Trophoblast cell (in vitro differentiated cells and primary cell): ENCODE results near the gene TRERF1.

Experiments used
- DNase-seq, 2 donors: peaks; one replicate each; pipeline ENCODE4 v3.0.0-alpha.2; 2016
- H2AFZ ChIP-seq: 2 replicates; pipeline ENCODE4 v1.6.1; 2013; ENCODE audit warnings: low read length, moderate library complexity, mild to moderate bottlenecking; ENCODE audit not compliant: insufficient read depth, poor library complexity
- H2AK5ac ChIP-seq: 2 replicates; pipeline ENCODE4 v1.6.1; 2013; ENCODE audit warnings: mild to moderate bottlenecking, low read length
- H2BK120ac ChIP-seq: 2 replicates; pipeline ENCODE4 v1.6.1; 2013; ENCODE audit warnings: low read length, mild to moderate bottlenecking, moderate library complexity; ENCODE audit not compliant: insufficient read depth, poor library complexity
- H2BK12ac ChIP-seq: 2 replicates; pipeline ENCODE4 v1.6.1; 2013; ENCODE audit warnings: mild to moderate bottlenecking, low read length, moderate library complexity
- H2BK5ac ChIP-seq: 2 replicates; pipeline ENCODE4 v1.6.1; 2013; ENCODE audit warnings: low read length, low read depth, moderate library complexity, mild to moderate bottlenecking; ENCODE audit not compliant: poor library complexity
- H3K14ac ChIP-seq: 2 replicates; pipeline ENCODE4 v1.6.1; 2013; ENCODE audit warnings: mild to moderate bottlenecking, low read length
- H3K18ac ChIP-seq: 2 replicates; pipeline ENCODE4 v1.6.1; 2013; ENCODE audit warnings: mild to moderate bottlenecking, low read length
- H3K23ac ChIP-seq: 2 replicates; pipeline ENCODE4 v1.6.1; 2013; ENCODE audit warnings: low read length
- H3K27ac ChIP-seq: 2 replicates; pipeline ENCODE4 v1.5.1; 2013; ENCODE audit warnings: low read depth, mild to moderate bottlenecking, inconsistent platforms, low read length, moderate library complexity
- H3K27me3 ChIP-seq: 2 replicates; pipeline ENCODE4 v1.6.1; 2013; ENCODE audit warnings: inconsistent platforms, mild to moderate bottlenecking, low read length, moderate library complexity; ENCODE audit not compliant: insufficient read depth
- H3K36me3 ChIP-seq, 2 experiments: 1 replicate in 1 of 2; 2 replicates in 1 of 2; pipeline ENCODE4 v1.6.1; 2013; ENCODE audit warnings: low read length in 2 of 2, mild to moderate bottlenecking in 2 of 2, moderate library complexity in 1 of 2; ENCODE audit not compliant: insufficient read depth in 2 of 2, control insufficient read depth in 1 of 2
- H3K4ac ChIP-seq: 2 replicates; pipeline ENCODE4 v1.6.1; 2013; ENCODE audit warnings: low read depth, mild to moderate bottlenecking, low read length, moderate library complexity
- H3K4me1 ChIP-seq, 2 experiments: 1 replicate in 1 of 2; 2 replicates in 1 of 2; pipeline ENCODE4 v1.6.1; 2013; ENCODE audit warnings: low read length in 2 of 2, mild to moderate bottlenecking in 2 of 2, moderate library complexity in 1 of 2; ENCODE audit not compliant: insufficient read depth in 2 of 2, control insufficient read depth in 1 of 2
- H3K4me2 ChIP-seq: 2 replicates; pipeline ENCODE4 v1.6.1; 2013; ENCODE audit warnings: inconsistent platforms, mild to moderate bottlenecking, low read length, moderate library complexity
- H3K4me3 ChIP-seq: 2 replicates; pipeline ENCODE4 v1.5.1; 2013; ENCODE audit warnings: mild to moderate bottlenecking, low read depth, low read length, inconsistent platforms
- H3K79me1 ChIP-seq: one replicate; pipeline ENCODE4 v1.6.1; 2013; ENCODE audit warnings: low read length
- H3K79me2 ChIP-seq: 2 replicates; pipeline ENCODE4 v1.6.1; 2013; ENCODE audit warnings: low read length, mild to moderate bottlenecking; ENCODE audit not compliant: control insufficient read depth, insufficient read depth, poor library complexity
- H3K9ac ChIP-seq: 2 replicates; pipeline ENCODE4 v1.6.1; 2013; ENCODE audit warnings: mild to moderate bottlenecking, low read length
- H3K9me3 ChIP-seq: 2 replicates; pipeline ENCODE4 v1.6.1; 2013; ENCODE audit warnings: low read depth, mild to moderate bottlenecking, control low read depth, inconsistent platforms, low read length; ENCODE audit not compliant: insufficient read depth
- H4K12ac ChIP-seq: 2 replicates; pipeline ENCODE4 v1.6.1; 2013; ENCODE audit warnings: low read depth, mild to moderate bottlenecking, low read length, moderate library complexity
- H4K8ac ChIP-seq: 2 replicates; pipeline ENCODE4 v1.6.1; 2013; ENCODE audit warnings: low read depth, mild to moderate bottlenecking, low read length, moderate library complexity
- H4K91ac ChIP-seq: one replicate; pipeline ENCODE4 v1.6.1; 2013; ENCODE audit warnings: low read depth, mild to moderate bottlenecking, low read length, moderate library complexity
- WGBS: extraction: QIAGEN DNeasy Blood & Tissue Kit; methylation state at CpG from one replicate; pipeline ENCODE4 v1.1.7; 2013; ENCODE audit warnings: missing lambda C conversion rate; ENCODE audit not compliant: insufficient read length, insufficient coverage; ENCODE audit errors: extremely low coverage; 5-methylcytosine and 5-hydroxymethylcytosine counted together

TRERF1 gene

DNA sequence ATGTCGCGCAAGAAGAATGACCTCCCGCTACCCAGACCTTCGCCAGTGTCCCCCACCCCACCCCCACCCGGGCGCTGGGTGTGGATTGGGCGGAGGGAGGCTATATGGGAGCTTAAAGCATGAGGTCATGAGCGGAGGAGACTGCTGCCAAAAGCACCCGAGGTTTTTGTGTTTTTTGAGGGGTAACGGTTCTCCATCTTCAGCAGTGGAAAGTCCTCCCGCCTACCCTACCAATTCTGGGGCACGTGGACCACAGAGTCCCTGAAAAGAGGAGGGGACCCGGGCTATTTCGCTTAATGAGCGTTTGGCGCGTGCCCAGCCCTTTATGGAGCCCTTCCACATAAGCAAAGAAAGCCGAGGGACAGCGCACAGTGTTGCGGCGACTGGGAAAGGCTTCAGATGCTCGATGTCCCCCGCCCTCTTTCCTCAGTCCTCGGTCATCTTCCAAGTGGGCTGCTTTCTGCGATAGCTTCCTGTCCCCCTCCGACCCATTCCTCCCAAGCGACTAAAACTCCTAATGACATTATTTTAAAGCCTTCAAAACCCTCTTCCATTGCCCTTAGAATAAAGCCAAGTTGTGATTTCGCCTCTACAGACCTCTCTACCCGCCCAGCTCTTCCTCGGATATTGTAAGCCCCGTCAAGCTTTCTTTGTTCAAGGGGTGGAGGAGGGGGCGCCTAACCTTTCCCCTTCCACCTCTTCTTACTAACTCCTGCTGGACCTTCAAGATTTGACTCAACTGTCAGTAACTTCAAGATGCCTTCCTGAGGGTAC is 2.1 kb upstream of the TRERF1 start:
- no peak overlapping the region for H3K23ac ChIP-seq
- H4K91ac ChIP-seq: peak overlapping the region; percentile 82
- no peaks in the 10 kb centered on the region for H3K36me3 ChIP-seq
- DNase-seq: peak in 1 of 2 donors; percentile 18
- H3K4ac ChIP-seq: no peak overlapping the region
- peaks cover 17% of the 10 kb centered on the region for H3K79me1 ChIP-seq
- peak overlapping the region; percentile 50 for H2BK120ac ChIP-seq
- peaks cover 5% of the 10 kb centered on the region for H3K79me2 ChIP-seq
- peak overlapping the region; percentile 69 for H3K14ac ChIP-seq
- H3K9ac ChIP-seq: peak overlapping the region; percentile 45
- peak overlapping the region; percentile 30 for H2BK5ac ChIP-seq
- H2AFZ ChIP-seq: peak overlapping the region; percentile 89
- H3K18ac ChIP-seq: peak overlapping the region; percentile 79
- peak overlapping the region; percentile 91 for H3K4me2 ChIP-seq
- peaks cover 9 to 21% of the 10 kb centered on the region in 2 experiments for H3K4me1 ChIP-seq
- no peak overlapping the region for H2AK5ac ChIP-seq
- WGBS: no CpG with 5 or more reads among the region's 32 CpGs
- peak overlapping the region; percentile 89 for H3K27ac ChIP-seq
- H3K9me3 ChIP-seq: peaks cover 4% of the 10 kb centered on the region
- H3K27me3 ChIP-seq: no peaks in the 10 kb centered on the region
- peak overlapping the region; percentile 76 for H4K8ac ChIP-seq
- peak overlapping the region; percentile 88 for H3K4me3 ChIP-seq
- H2BK12ac ChIP-seq: peak overlapping the region; percentile 58
- H4K12ac ChIP-seq: peak overlapping the region; percentile 76

DNA sequence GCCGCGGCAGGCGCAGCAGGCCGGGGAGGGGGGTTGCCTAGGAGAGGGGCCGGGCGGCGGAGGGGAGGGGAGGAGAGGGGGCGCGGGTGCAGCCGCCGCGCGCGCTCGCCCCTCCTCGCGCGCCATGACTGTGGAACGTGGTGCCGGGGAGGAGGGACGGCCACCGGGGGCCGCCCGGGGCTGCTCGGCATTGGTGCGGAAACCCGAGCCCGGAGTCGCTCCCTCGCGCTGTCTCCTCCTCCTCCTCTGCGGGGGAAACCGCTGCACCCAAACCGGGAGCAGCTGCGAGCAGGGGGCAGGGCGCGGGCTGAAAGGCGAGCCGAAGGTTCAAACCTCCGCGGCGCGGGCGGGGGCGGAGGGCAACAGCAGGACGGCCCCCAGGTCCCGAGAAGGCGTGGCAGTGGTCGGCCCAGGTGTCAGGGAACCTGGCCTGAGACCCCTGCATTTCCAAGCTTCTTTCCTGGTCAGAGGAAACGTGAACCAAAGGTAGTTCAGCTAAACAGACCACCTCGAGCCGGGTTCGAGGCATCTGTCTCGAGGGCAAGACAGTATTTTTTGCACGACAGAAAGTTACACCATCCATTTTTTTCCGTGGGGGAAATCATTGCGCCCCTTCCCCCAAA is 1.4 kb upstream of the TRERF1 start:
- Histone ChIP-seq H3K4me3 (peak overlapping the region; percentile 88), H2AFZ (peak overlapping the region; percentile 94), H4K91ac (peak overlapping the region; percentile 95), H3K4ac (no peak overlapping the region), H3K14ac (no peak overlapping the region), H3K9ac (peak overlapping the region; percentile 75), H2AK5ac (no peak overlapping the region), H4K8ac (peak overlapping the region; percentile 96), H2BK12ac (no peak overlapping the region), H3K79me2 (peaks cover 5% of the 10 kb centered on the region), H4K12ac (no peak overlapping the region), H2BK120ac (peak overlapping the region; percentile 96), H3K36me3 (no peaks in the 10 kb centered on the region), H3K18ac (peak overlapping the region; percentile 96), H3K27me3 (no peaks in the 10 kb centered on the region), H3K4me2 (peak overlapping the region; percentile 91), H3K79me1 (peaks cover 17% of the 10 kb centered on the region), H3K27ac (peak overlapping the region; percentile 89), H3K9me3 (peaks cover 4% of the 10 kb centered on the region), H3K4me1 (peaks cover 9 to 21% of the 10 kb centered on the region in 2 experiments), H3K23ac (no peak overlapping the region), H2BK5ac (peak overlapping the region; percentile 94)
- no CpG with 5 or more reads among the region's 57 CpGs for WGBS
- peak; percentile 43 to 67 for DNase-seq

DNA sequence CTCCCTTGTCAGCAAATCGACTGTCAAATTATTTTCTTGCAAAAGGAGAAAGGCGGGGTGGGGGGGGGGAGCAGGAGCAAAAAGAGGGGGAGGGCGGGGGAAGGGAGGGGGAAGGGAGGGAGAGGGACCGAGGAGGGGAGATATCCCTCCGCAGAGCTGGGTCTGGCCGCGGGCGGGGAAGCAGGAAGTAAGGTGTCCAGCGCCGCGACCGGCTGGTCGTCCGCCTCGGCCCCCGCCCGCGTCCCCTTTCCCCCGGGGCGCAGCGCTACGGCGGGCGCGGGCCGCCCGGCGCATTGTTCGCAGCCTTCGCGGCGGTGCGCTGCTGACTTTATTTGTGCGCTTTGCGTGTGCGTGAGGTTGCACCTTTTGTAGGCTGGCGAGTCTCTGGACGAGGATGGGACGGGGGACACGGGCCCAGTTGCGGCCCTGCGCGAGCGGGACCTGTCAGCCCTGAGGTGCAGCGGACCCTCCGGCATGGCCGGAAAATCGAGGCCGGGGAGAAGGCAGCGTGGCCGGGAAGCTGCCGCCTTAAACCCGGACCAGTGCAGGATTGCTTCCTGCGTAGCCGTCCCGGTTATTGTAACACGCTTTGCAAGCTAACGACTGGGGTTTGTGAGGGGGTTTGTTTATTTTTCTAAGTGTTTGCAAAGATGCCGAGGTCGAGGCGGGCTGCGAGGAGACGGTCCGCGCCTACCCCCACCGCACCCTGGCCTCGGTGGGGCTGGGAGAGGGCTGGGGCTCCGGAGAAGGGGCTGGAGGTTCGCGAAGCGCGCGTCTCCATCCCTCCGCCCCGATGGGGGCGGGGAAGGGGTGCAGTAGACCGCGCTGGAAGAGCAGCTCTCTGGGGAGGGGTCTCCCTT is 675 bp upstream of the TRERF1 start:
- H4K12ac ChIP-seq: peak overlapping the region; percentile 98
- H3K79me1 ChIP-seq: peaks cover 17% of the 10 kb centered on the region
- H2BK120ac ChIP-seq: peak overlapping the region; percentile 96
- H3K4me1 ChIP-seq: peaks cover 9 to 21% of the 10 kb centered on the region in 2 experiments
- peak overlapping the region; percentile 96 for H3K18ac ChIP-seq
- H2BK12ac ChIP-seq: peak overlapping the region; percentile 67
- peaks cover 4% of the 10 kb centered on the region for H3K9me3 ChIP-seq
- H2AK5ac ChIP-seq: peak overlapping the region; percentile 85
- peak overlapping the region; percentile 99 for H3K4me2 ChIP-seq
- no peaks in the 10 kb centered on the region for H3K27me3 ChIP-seq
- H4K91ac ChIP-seq: peak overlapping the region; percentile 95
- peak overlapping the region; percentile 75 for H3K9ac ChIP-seq
- H2AFZ ChIP-seq: peak overlapping the region; percentile 94
- WGBS: no CpG with 5 or more reads among the region's 78 CpGs
- no peaks in the 10 kb centered on the region for H3K36me3 ChIP-seq
- H4K8ac ChIP-seq: peak overlapping the region; percentile 96
- peak overlapping the region; percentile 7 for H3K23ac ChIP-seq
- peak overlapping the region; percentile 89 for H3K27ac ChIP-seq
- peak overlapping the region; percentile 94 for H2BK5ac ChIP-seq
- H3K4ac ChIP-seq: peak overlapping the region; percentile 94
- H3K4me3 ChIP-seq: peak overlapping the region; percentile 88
- H3K79me2 ChIP-seq: peaks cover 5% of the 10 kb centered on the region
- H3K14ac ChIP-seq: peak overlapping the region; percentile 100
- peak in 1 of 2 donors; percentile 47 for DNase-seq
